ENCODE measurements around the gene RAP1GAP2.

The RAP1GAP2 gene

GRCh38 chr17:3012926-3013581 lies 216.8 kb downstream of the RAP1GAP2 start:
- TF ChIP-seq CTCF (conservative IDR thresholded peaks at IDR 0.05; ENCODE audit: low read depth, low read length) = peak; percentile 79
- DNase-seq (ENCODE audit: low read depth) = peak; percentile 68
- H3K4me3 ChIP-seq (ENCODE audit: low read depth, low read length) = no peak overlapping the region

GRCh38 chr17:3015890-3016289 lies 219.7 kb downstream of the RAP1GAP2 start:
- no peak for TF ChIP-seq CTCF (conservative IDR thresholded peaks at IDR 0.05; ENCODE audit: low read depth, low read length)
- no peak overlapping the region for H3K4me3 ChIP-seq (ENCODE audit: low read depth, low read length)
- DNase-seq (ENCODE audit: low read depth) = no peak

- no peak overlapping the region for H3K4me3 ChIP-seq (ENCODE audit: low read depth, low read length)
- DNase-seq (ENCODE audit: low read depth) = no peak
- TF ChIP-seq CTCF (conservative IDR thresholded peaks at IDR 0.05; ENCODE audit: low read depth, low read length) = no peak
These were observed 221.7 kb downstream of the RAP1GAP2 start for GRCh38 chr17:3017936-3018335.

GRCh38 chr17:3019761-3020160 lies 223.5 kb downstream of the RAP1GAP2 start:
- no peak for TF ChIP-seq CTCF (conservative IDR thresholded peaks at IDR 0.05; ENCODE audit: low read depth, low read length)
- H3K4me3 ChIP-seq (ENCODE audit: low read depth, low read length) = no peak overlapping the region
- no peak for DNase-seq (ENCODE audit: low read depth)

- DNase-seq (ENCODE audit: low read depth) = no peak
- no peak overlapping the region for H3K4me3 ChIP-seq (ENCODE audit: low read depth, low read length)
- no peak for TF ChIP-seq CTCF (conservative IDR thresholded peaks at IDR 0.05; ENCODE audit: low read depth, low read length)
These were observed 224.1 kb downstream of the RAP1GAP2 start for GRCh38 chr17:3020381-3020780.

GRCh38 chr17:3022197-3022596 lies 226.0 kb downstream of the RAP1GAP2 start:
- no peak overlapping the region for H3K4me3 ChIP-seq (ENCODE audit: low read depth, low read length)
- TF ChIP-seq CTCF (conservative IDR thresholded peaks at IDR 0.05; ENCODE audit: low read depth, low read length) = no peak
- DNase-seq (ENCODE audit: low read depth) = no peak

- TF ChIP-seq CTCF (conservative IDR thresholded peaks at IDR 0.05; ENCODE audit: low read depth, low read length) = no peak
These were observed 228.1 kb downstream of the RAP1GAP2 start for GRCh38 chr17:3024346-3024745.

More at GRCh38 chr17:3024346-3024745, 228.1 kb downstream of the RAP1GAP2 start:
- H3K4me3 ChIP-seq (ENCODE audit: low read depth, low read length) = no peak overlapping the region
- no peak for DNase-seq (ENCODE audit: low read depth)

Data from choroid plexus epithelial cell (primary cell).